ENCODE results near the gene KDM4C.

Gene KDM4C

GRCh38 chr9:6924988-6925563 lies 167.3 kb downstream of the KDM4C start:
- H3K9me3 Mint-ChIP-seq = no peaks in the 10 kb centered on the region
- no peaks in the 10 kb centered on the region for H3K27me3 Mint-ChIP-seq
- no peak overlapping the region for H3K27ac Mint-ChIP-seq
- ATAC-seq = no peak
- H3K36me3 Mint-ChIP-seq (ENCODE audit: low read depth) = peaks cover 19% of the 10 kb centered on the region
- H3K4me3 Mint-ChIP-seq = no peak overlapping the region
- DNase-seq = no peak
- H3K4me1 Mint-ChIP-seq = peaks cover 46% of the 10 kb centered on the region

GRCh38 chr9:6925836-6926235 lies 168.1 kb downstream of the KDM4C start:
- Mint-ChIP-seq H3K36me3 (ENCODE audit: low read depth) (peaks cover 19% of the 10 kb centered on the region), H3K4me1 (peaks cover 43% of the 10 kb centered on the region), H3K4me3 (no peak overlapping the region), H3K27ac (no peak overlapping the region), H3K9me3 (no peaks in the 10 kb centered on the region), H3K27me3 (no peaks in the 10 kb centered on the region)
- DNase-seq (no peak), ATAC-seq (no peak)

- Mint-ChIP-seq H3K36me3 (ENCODE audit: low read depth) (peaks cover 15% of the 10 kb centered on the region), H3K9me3 (no peaks in the 10 kb centered on the region), H3K4me3 (no peak overlapping the region), H3K27me3 (no peaks in the 10 kb centered on the region), H3K27ac (no peak overlapping the region), H3K4me1 (peaks cover 38% of the 10 kb centered on the region)
- DNase-seq = no peak
- no peak for ATAC-seq
Measured at GRCh38 chr9:6926436-6926835, 168.7 kb downstream of the KDM4C start.

GRCh38 chr9:6927838-6928237 lies 170.1 kb downstream of the KDM4C start:
- ATAC-seq (no peak), DNase-seq (no peak)
- Mint-ChIP-seq H3K4me3 (no peak overlapping the region), H3K9me3 (no peaks in the 10 kb centered on the region), H3K36me3 (ENCODE audit: low read depth) (peaks cover 6% of the 10 kb centered on the region), H3K27ac (no peak overlapping the region), H3K4me1 (peaks cover 38% of the 10 kb centered on the region), H3K27me3 (no peaks in the 10 kb centered on the region)

- ATAC-seq (no peak), DNase-seq (no peak)
- peaks cover 3% of the 10 kb centered on the region for H3K9me3 Mint-ChIP-seq
- peaks cover 7% of the 10 kb centered on the region for H3K36me3 Mint-ChIP-seq (ENCODE audit: low read depth)
- no peak overlapping the region for H3K27ac Mint-ChIP-seq
- no peaks in the 10 kb centered on the region for H3K27me3 Mint-ChIP-seq
- no peak overlapping the region for H3K4me3 Mint-ChIP-seq
- H3K4me1 Mint-ChIP-seq = peaks cover 31% of the 10 kb centered on the region
Measured at GRCh38 chr9:6928863-6929262, 171.1 kb downstream of the KDM4C start.

GRCh38 chr9:6929441-6930215 lies 171.9 kb downstream of the KDM4C start:
- Mint-ChIP-seq H3K36me3 (ENCODE audit: low read depth) (peaks cover 7% of the 10 kb centered on the region), H3K4me3 (no peak overlapping the region), H3K9me3 (peaks cover 3% of the 10 kb centered on the region), H3K4me1 (peaks cover 31% of the 10 kb centered on the region), H3K27ac (no peak overlapping the region), H3K27me3 (no peaks in the 10 kb centered on the region)
- no peak for DNase-seq
- no peak for ATAC-seq

- Mint-ChIP-seq H3K36me3 (ENCODE audit: low read depth) (peaks cover 11% of the 10 kb centered on the region), H3K4me1 (peaks cover 33% of the 10 kb centered on the region), H3K27me3 (no peaks in the 10 kb centered on the region), H3K27ac (no peak overlapping the region), H3K4me3 (no peak overlapping the region), H3K9me3 (peaks cover 3% of the 10 kb centered on the region)
- no peak for ATAC-seq
- no peak for DNase-seq
Measured at GRCh38 chr9:6930827-6931226, 173.1 kb downstream of the KDM4C start.

- peaks cover 35% of the 10 kb centered on the region for H3K4me1 Mint-ChIP-seq
- peak overlapping the region; percentile 80 for H3K27ac Mint-ChIP-seq
- H3K9me3 Mint-ChIP-seq = peaks cover 3% of the 10 kb centered on the region
Measured at GRCh38 chr9:6931913-6932312, 174.1 kb downstream of the KDM4C start.

GRCh38 chr9:6936103-6936502 lies 178.3 kb downstream of the KDM4C start:
- Mint-ChIP-seq H3K36me3 (ENCODE audit: low read depth) (peaks cover 8% of the 10 kb centered on the region), H3K4me1 (peaks cover 21% of the 10 kb centered on the region), H3K27ac (no peak overlapping the region), H3K27me3 (no peaks in the 10 kb centered on the region), H3K4me3 (no peak overlapping the region), H3K9me3 (peaks cover 3% of the 10 kb centered on the region)
- no peak for DNase-seq
- no peak for ATAC-seq

More at GRCh38 chr9:6931913-6932312, 174.1 kb downstream of the KDM4C start:
- Mint-ChIP-seq H3K27me3 (no peaks in the 10 kb centered on the region), H3K36me3 (ENCODE audit: low read depth) (peaks cover 11% of the 10 kb centered on the region), H3K4me3 (no peak overlapping the region)
- DNase-seq (peak; percentile 42), ATAC-seq (peak; percentile 100)

GRCh38 chr9:6937209-6937608 lies 179.4 kb downstream of the KDM4C start:
- Mint-ChIP-seq H3K36me3 (ENCODE audit: low read depth) (peaks cover 15% of the 10 kb centered on the region), H3K4me3 (no peak overlapping the region), H3K9me3 (peaks cover 3% of the 10 kb centered on the region), H3K4me1 (peaks cover 17% of the 10 kb centered on the region), H3K27ac (no peak overlapping the region), H3K27me3 (no peaks in the 10 kb centered on the region)
- ATAC-seq = no peak
- no peak for DNase-seq

- DNase-seq (no peak), ATAC-seq (no peak)
- H3K4me3 Mint-ChIP-seq = no peak overlapping the region
- peaks cover 14% of the 10 kb centered on the region for H3K36me3 Mint-ChIP-seq (ENCODE audit: low read depth)
- peaks cover 2% of the 10 kb centered on the region for H3K9me3 Mint-ChIP-seq
- H3K27me3 Mint-ChIP-seq = no peaks in the 10 kb centered on the region
- H3K27ac Mint-ChIP-seq = no peak overlapping the region
- H3K4me1 Mint-ChIP-seq = peaks cover 13% of the 10 kb centered on the region
Measured at GRCh38 chr9:6938447-6938846, 180.7 kb downstream of the KDM4C start.

GRCh38 chr9:6938873-6939272 lies 181.1 kb downstream of the KDM4C start:
- ATAC-seq (no peak), DNase-seq (no peak)
- no peaks in the 10 kb centered on the region for H3K9me3 Mint-ChIP-seq
- peaks cover 13% of the 10 kb centered on the region for H3K4me1 Mint-ChIP-seq
- H3K27me3 Mint-ChIP-seq = no peaks in the 10 kb centered on the region
- H3K27ac Mint-ChIP-seq = no peak overlapping the region
- peaks cover 12% of the 10 kb centered on the region for H3K36me3 Mint-ChIP-seq (ENCODE audit: low read depth)
- H3K4me3 Mint-ChIP-seq = no peak overlapping the region

- Mint-ChIP-seq H3K4me3 (no peak overlapping the region), H3K4me1 (peaks cover 22% of the 10 kb centered on the region), H3K27ac (no peak overlapping the region), H3K36me3 (ENCODE audit: low read depth) (peaks cover 10% of the 10 kb centered on the region), H3K9me3 (no peaks in the 10 kb centered on the region), H3K27me3 (no peaks in the 10 kb centered on the region)
- no peak for DNase-seq
- no peak for ATAC-seq
Measured at GRCh38 chr9:6941501-6941900, 183.7 kb downstream of the KDM4C start.

- Mint-ChIP-seq H3K4me3 (no peak overlapping the region), H3K36me3 (ENCODE audit: low read depth) (peaks cover 10% of the 10 kb centered on the region), H3K4me1 (peaks cover 19% of the 10 kb centered on the region), H3K27ac (no peak overlapping the region), H3K9me3 (no peaks in the 10 kb centered on the region), H3K27me3 (no peaks in the 10 kb centered on the region)
- DNase-seq (no peak), ATAC-seq (no peak)
Measured at GRCh38 chr9:6942406-6942805, 184.6 kb downstream of the KDM4C start.

- DNase-seq (no peak), ATAC-seq (no peak)
- H3K27me3 Mint-ChIP-seq = no peaks in the 10 kb centered on the region
- H3K4me1 Mint-ChIP-seq = peaks cover 23% of the 10 kb centered on the region
- H3K36me3 Mint-ChIP-seq (ENCODE audit: low read depth) = peaks cover 14% of the 10 kb centered on the region
- no peak overlapping the region for H3K4me3 Mint-ChIP-seq
- no peak overlapping the region for H3K27ac Mint-ChIP-seq
- no peaks in the 10 kb centered on the region for H3K9me3 Mint-ChIP-seq
Measured at GRCh38 chr9:6943293-6943692, 185.5 kb downstream of the KDM4C start.

Measured in activated naive CD8-positive, alpha-beta T cell treated with anti-CD3 and anti-CD28 coated beads, Interleukin-2, amount 50 U/mL, for 24 hours (primary cell).